ENCODE measurements around the gene PRICKLE2. TPM values are rescaled to one million over a fixed set of nuclear protein-coding genes. Genes with fewer than 3 reads are reported as not detected.

The PRICKLE2 gene
- total RNA-seq, 1 donor from 2014 or later: 84.4 TPM

- peaks cover 28% of the 10 kb centered on the region for H3K4me1 ChIP-seq (ENCODE audit: insufficient read depth, low read length)
- no peaks in the 10 kb centered on the region for H4K20me1 ChIP-seq (ENCODE audit: insufficient read depth, low read length)
- H3K79me2 ChIP-seq (ENCODE audit: insufficient read depth, low read length): peaks cover 35% of the 10 kb centered on the region
- no peak overlapping the region for H3K27ac Mint-ChIP-seq (ENCODE audit: unreplicated experiment)
- no peak overlapping the region for H3K27ac ChIP-seq (ENCODE audit: low read depth, low read length)
- H2AFZ ChIP-seq (ENCODE audit: low read depth, low read length): no peak overlapping the region
- FAIRE-seq (no peak), DNase-seq (ENCODE audit: low read depth) (no peak)
- no peaks in the 10 kb centered on the region for H3K27me3 ChIP-seq (ENCODE audit: insufficient read depth, low read length)
- peaks cover 35% of the 10 kb centered on the region for H3K4me1 Mint-ChIP-seq (ENCODE audit: low read depth, unreplicated experiment)
- no peaks in the 10 kb centered on the region for H3K27me3 Mint-ChIP-seq (ENCODE audit: low read depth, unreplicated experiment)
- peaks cover 32% of the 10 kb centered on the region for H3K36me3 ChIP-seq (ENCODE audit: insufficient read depth, low read length)
- H3K4me3 Mint-ChIP-seq (ENCODE audit: unreplicated experiment): no peak overlapping the region
- TF ChIP-seq EZH2 (IDR thresholded peaks at IDR 0.05; ENCODE audit: insufficient read depth, low read length): no peak
- TF ChIP-seq, protein P1, sequence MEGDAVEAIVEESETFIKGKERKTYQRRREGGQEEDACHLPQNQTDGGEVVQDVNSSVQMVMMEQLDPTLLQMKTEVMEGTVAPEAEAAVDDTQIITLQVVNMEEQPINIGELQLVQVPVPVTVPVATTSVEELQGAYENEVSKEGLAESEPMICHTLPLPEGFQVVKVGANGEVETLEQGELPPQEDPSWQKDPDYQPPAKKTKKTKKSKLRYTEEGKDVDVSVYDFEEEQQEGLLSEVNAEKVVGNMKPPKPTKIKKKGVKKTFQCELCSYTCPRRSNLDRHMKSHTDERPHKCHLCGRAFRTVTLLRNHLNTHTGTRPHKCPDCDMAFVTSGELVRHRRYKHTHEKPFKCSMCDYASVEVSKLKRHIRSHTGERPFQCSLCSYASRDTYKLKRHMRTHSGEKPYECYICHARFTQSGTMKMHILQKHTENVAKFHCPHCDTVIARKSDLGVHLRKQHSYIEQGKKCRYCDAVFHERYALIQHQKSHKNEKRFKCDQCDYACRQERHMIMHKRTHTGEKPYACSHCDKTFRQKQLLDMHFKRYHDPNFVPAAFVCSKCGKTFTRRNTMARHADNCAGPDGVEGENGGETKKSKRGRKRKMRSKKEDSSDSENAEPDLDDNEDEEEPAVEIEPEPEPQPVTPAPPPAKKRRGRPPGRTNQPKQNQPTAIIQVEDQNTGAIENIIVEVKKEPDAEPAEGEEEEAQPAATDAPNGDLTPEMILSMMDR (IDR thresholded peaks at IDR 0.05; ENCODE audit: insufficient read depth, low read depth, low read length): no peak
- no peak overlapping the region for H3K9ac ChIP-seq (ENCODE audit: low read length)
- H3K4me2 ChIP-seq (ENCODE audit: low read length): no peak overlapping the region
- H3K4me3 ChIP-seq (ENCODE audit: insufficient read depth, low read depth, low read length): no peak overlapping the region
- H3K36me3 Mint-ChIP-seq (ENCODE audit: low read depth, unreplicated experiment): peaks cover 57% of the 10 kb centered on the region
- no peaks in the 10 kb centered on the region for H3K9me3 Mint-ChIP-seq (ENCODE audit: unreplicated experiment)
- no peaks in the 10 kb centered on the region for H3K9me3 ChIP-seq (ENCODE audit: insufficient read depth, low read depth, low read length)
Observed at GRCh38 chr3:64161481-64161952, 63.7 kb downstream of the PRICKLE2 start.

DNA sequence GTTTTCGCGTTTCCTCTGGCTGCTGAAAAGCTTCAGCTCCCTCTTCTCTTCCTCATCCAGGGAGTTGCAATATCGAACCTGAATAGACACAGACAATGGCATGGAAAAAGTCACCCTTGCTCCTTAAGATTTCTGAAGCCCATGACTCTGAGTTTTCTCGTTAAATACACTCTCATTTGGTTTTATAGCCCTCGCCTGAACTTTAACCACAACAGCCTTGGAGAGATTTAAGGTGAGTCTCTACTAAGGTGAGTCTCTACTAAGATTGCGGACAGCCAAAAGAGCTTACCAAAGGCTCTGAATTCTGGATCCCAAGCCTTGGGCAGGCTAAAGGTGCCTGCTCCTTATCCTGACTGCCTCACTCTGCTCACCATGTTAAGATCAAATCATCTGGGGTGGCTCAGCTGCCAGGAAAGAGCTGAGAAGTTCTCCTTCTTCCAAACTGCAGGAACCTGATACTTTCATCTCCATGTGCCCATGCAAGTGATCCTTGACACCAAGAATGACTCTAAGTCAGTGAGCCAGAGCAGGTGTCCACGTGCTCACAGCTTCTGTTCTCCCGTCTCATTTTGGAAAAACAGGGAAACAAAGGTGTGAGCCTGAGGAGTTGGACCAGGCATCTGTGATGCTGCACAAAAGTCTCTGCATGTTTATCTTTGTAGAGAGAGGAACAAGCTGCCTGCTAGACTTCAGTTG is 65.1 kb downstream of the PRICKLE2 start:
- no peaks in the 10 kb centered on the region for H4K20me1 ChIP-seq (ENCODE audit: insufficient read depth, low read length)
- DNase-seq (ENCODE audit: low read depth) (no peak), FAIRE-seq (no peak)
- TF ChIP-seq EZH2 (IDR thresholded peaks at IDR 0.05; ENCODE audit: insufficient read depth, low read length): no peak
- no peak overlapping the region for H3K27ac ChIP-seq (ENCODE audit: low read depth, low read length)
- H3K9me3 Mint-ChIP-seq (ENCODE audit: unreplicated experiment): no peaks in the 10 kb centered on the region
- H3K4me3 Mint-ChIP-seq (ENCODE audit: unreplicated experiment): no peak overlapping the region
- peaks cover 33% of the 10 kb centered on the region for H3K4me1 Mint-ChIP-seq (ENCODE audit: low read depth, unreplicated experiment)
- peaks cover 28% of the 10 kb centered on the region for H3K4me1 ChIP-seq (ENCODE audit: insufficient read depth, low read length)
- H3K36me3 ChIP-seq (ENCODE audit: insufficient read depth, low read length): peaks cover 35% of the 10 kb centered on the region
- no peaks in the 10 kb centered on the region for H3K27me3 Mint-ChIP-seq (ENCODE audit: low read depth, unreplicated experiment)
- H3K79me2 ChIP-seq (ENCODE audit: insufficient read depth, low read length): peaks cover 26% of the 10 kb centered on the region
- no peaks in the 10 kb centered on the region for H3K9me3 ChIP-seq (ENCODE audit: insufficient read depth, low read depth, low read length)
- no peaks in the 10 kb centered on the region for H3K27me3 ChIP-seq (ENCODE audit: insufficient read depth, low read length)
- no peak overlapping the region for H2AFZ ChIP-seq (ENCODE audit: low read depth, low read length)
- H3K4me3 ChIP-seq (ENCODE audit: insufficient read depth, low read depth, low read length): no peak overlapping the region
- H3K36me3 Mint-ChIP-seq (ENCODE audit: low read depth, unreplicated experiment): peaks cover 50% of the 10 kb centered on the region
- no peak overlapping the region for H3K27ac Mint-ChIP-seq (ENCODE audit: unreplicated experiment)
- H3K4me2 ChIP-seq (ENCODE audit: low read length): no peak overlapping the region
- no peak overlapping the region for H3K9ac ChIP-seq (ENCODE audit: low read length)

GRCh38 chr3:64158334-64158733 is 66.9 kb downstream of the PRICKLE2 start:
- no peak overlapping the region for H3K4me2 ChIP-seq (ENCODE audit: low read length)
- no peak for DNase-seq (ENCODE audit: low read depth)
- Mint-ChIP-seq H3K4me1 (ENCODE audit: low read depth, unreplicated experiment) (peaks cover 20% of the 10 kb centered on the region), H3K36me3 (ENCODE audit: low read depth, unreplicated experiment) (peaks cover 42% of the 10 kb centered on the region), H3K27me3 (ENCODE audit: low read depth, unreplicated experiment) (no peaks in the 10 kb centered on the region), H3K9me3 (ENCODE audit: unreplicated experiment) (no peaks in the 10 kb centered on the region), H3K27ac (ENCODE audit: unreplicated experiment) (no peak overlapping the region), H3K4me3 (ENCODE audit: unreplicated experiment) (no peak overlapping the region)
- no peak overlapping the region for H2AFZ ChIP-seq (ENCODE audit: low read depth, low read length)
- H4K20me1 ChIP-seq (ENCODE audit: insufficient read depth, low read length): no peaks in the 10 kb centered on the region
- H3K27ac ChIP-seq (ENCODE audit: low read depth, low read length): no peak overlapping the region
- no peak overlapping the region for H3K9ac ChIP-seq (ENCODE audit: low read length)
- H3K36me3 ChIP-seq (ENCODE audit: insufficient read depth, low read length): peaks cover 42% of the 10 kb centered on the region
- no peak for TF ChIP-seq EZH2 (IDR thresholded peaks at IDR 0.05; ENCODE audit: insufficient read depth, low read length)
- TF ChIP-seq, protein P1 (IDR thresholded peaks at IDR 0.05; ENCODE audit: insufficient read depth, low read depth, low read length): no peak
- peaks cover 14% of the 10 kb centered on the region for H3K4me1 ChIP-seq (ENCODE audit: insufficient read depth, low read length)
- peak; percentile 23 for FAIRE-seq
- no peak overlapping the region for H3K4me3 ChIP-seq (ENCODE audit: insufficient read depth, low read depth, low read length)
- H3K27me3 ChIP-seq (ENCODE audit: insufficient read depth, low read length): no peaks in the 10 kb centered on the region
- H3K79me2 ChIP-seq (ENCODE audit: insufficient read depth, low read length): peaks cover 20% of the 10 kb centered on the region
- no peaks in the 10 kb centered on the region for H3K9me3 ChIP-seq (ENCODE audit: insufficient read depth, low read depth, low read length)
